Measurements from ENCODE around the gene VEGFA.
"Not testable (repeated sequence)": the region's sequence is repeated elsewhere in the genome, so short reads cannot be mapped to it uniquely, and the experiment has no call there.

Gene VEGFA

GRCh38 chr6:43814111-43814510 lies 44.1 kb downstream of the VEGFA start (continued):
- TF ChIP-seq CSRNP3 (CRISPR knock-in tag; IDR thresholded peaks at IDR 0.05) (no peak), OSR1 (CRISPR knock-in tag; IDR thresholded peaks at IDR 0.05) (no peak), ISL1 (CRISPR knock-in tag; IDR thresholded peaks at IDR 0.05) (no peak), CREB5 (CRISPR knock-in tag; IDR thresholded peaks at IDR 0.05; ENCODE audit: low read depth) (no peak), PPARA (CRISPR knock-in tag; IDR thresholded peaks at IDR 0.05; ENCODE audit: borderline replicate concordance) (no peak), TOX (CRISPR knock-in tag; IDR thresholded peaks at IDR 0.05; ENCODE audit: borderline replicate concordance) (no peak), CSDC2 (CRISPR knock-in tag; IDR thresholded peaks at IDR 0.05) (no peak), ZC3H10 (CRISPR knock-in tag; IDR thresholded peaks at IDR 0.05) (no peak), ZNF565 (CRISPR knock-in tag; conservative IDR thresholded peaks at IDR 0.05; ENCODE audit: low read depth) (no peak)
- TF ChIP-seq, protein P1, sequence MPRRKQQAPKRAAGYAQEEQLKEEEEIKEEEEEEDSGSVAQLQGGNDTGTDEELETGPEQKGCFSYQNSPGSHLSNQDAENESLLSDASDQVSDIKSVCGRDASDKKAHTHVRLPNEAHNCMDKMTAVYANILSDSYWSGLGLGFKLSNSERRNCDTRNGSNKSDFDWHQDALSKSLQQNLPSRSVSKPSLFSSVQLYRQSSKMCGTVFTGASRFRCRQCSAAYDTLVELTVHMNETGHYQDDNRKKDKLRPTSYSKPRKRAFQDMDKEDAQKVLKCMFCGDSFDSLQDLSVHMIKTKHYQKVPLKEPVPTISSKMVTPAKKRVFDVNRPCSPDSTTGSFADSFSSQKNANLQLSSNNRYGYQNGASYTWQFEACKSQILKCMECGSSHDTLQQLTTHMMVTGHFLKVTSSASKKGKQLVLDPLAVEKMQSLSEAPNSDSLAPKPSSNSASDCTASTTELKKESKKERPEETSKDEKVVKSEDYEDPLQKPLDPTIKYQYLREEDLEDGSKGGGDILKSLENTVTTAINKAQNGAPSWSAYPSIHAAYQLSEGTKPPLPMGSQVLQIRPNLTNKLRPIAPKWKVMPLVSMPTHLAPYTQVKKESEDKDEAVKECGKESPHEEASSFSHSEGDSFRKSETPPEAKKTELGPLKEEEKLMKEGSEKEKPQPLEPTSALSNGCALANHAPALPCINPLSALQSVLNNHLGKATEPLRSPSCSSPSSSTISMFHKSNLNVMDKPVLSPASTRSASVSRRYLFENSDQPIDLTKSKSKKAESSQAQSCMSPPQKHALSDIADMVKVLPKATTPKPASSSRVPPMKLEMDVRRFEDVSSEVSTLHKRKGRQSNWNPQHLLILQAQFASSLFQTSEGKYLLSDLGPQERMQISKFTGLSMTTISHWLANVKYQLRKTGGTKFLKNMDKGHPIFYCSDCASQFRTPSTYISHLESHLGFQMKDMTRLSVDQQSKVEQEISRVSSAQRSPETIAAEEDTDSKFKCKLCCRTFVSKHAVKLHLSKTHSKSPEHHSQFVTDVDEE (CRISPR knock-in tag; IDR thresholded peaks at IDR 0.05) = no peak

DNA sequence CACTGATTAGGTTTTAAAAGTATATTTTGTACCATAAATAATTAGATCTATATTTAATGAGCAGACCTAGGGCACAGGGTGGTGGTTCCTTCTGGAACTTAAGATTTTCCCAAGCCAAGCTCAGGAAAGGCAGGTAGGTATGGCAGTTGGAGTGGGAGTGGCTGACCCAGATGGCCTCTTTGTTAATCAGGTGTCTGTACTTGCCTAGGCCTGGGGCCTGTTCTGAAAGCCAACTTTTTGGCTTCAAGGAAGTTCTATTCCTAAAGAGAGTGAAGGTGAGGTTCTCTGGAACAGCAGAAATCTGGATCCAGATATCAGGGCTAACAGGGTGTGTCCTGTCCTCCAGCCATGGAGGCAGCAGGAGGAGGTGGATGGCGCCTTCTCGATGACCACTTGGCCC lies 44.9 kb downstream of the VEGFA start:
- no peak for ATAC-seq
- no peak for TF ChIP-seq PPARA (CRISPR knock-in tag; IDR thresholded peaks at IDR 0.05; ENCODE audit: borderline replicate concordance)
- no peak for TF ChIP-seq ZNF8 (CRISPR knock-in tag; IDR thresholded peaks at IDR 0.05)
- TF ChIP-seq ZFP30 (CRISPR knock-in tag; IDR thresholded peaks at IDR 0.05) = no peak
- TF ChIP-seq ZC3H10 (CRISPR knock-in tag; IDR thresholded peaks at IDR 0.05) = no peak
- no peak for TF ChIP-seq ESRRG (CRISPR knock-in tag; IDR thresholded peaks at IDR 0.05)
- TF ChIP-seq ZNF565 (CRISPR knock-in tag; conservative IDR thresholded peaks at IDR 0.05; ENCODE audit: low read depth) = no peak
- TF ChIP-seq CSDC2 (CRISPR knock-in tag; IDR thresholded peaks at IDR 0.05) = no peak
- no peak for TF ChIP-seq OSR1 (CRISPR knock-in tag; IDR thresholded peaks at IDR 0.05)

DNA sequence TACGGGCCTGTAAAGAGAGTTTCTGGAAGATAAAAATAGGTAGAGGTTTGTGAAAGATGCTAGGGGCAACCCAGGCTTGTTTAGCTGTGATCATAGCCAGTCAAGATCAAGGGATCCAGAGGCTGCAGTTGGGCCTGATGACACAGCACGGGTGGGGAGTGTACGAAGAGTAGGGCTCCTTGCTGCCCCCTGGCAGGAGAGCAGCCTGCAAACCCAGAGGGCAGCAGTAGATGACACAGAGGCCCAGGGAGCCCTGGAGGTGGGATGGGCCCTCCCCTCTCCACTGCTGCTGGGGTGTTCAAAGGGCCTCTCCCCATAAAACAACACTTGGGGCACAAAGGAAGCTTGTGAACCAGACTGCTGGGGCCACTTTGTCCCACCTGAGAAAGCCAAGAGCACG lies 47.2 kb downstream of the VEGFA start:
- peak; percentile 91 for ATAC-seq
- TF ChIP-seq ISL1 (CRISPR knock-in tag; IDR thresholded peaks at IDR 0.05) (no peak), TOX (CRISPR knock-in tag; IDR thresholded peaks at IDR 0.05; ENCODE audit: borderline replicate concordance) (no peak), ZNF565 (CRISPR knock-in tag; conservative IDR thresholded peaks at IDR 0.05; ENCODE audit: low read depth) (no peak), CSDC2 (CRISPR knock-in tag; IDR thresholded peaks at IDR 0.05) (no peak), BACH2 (CRISPR knock-in tag; IDR thresholded peaks at IDR 0.05; ENCODE audit: borderline replicate concordance) (no peak), ZFP30 (CRISPR knock-in tag; IDR thresholded peaks at IDR 0.05) (no peak), ZFP3 (CRISPR knock-in tag; IDR thresholded peaks at IDR 0.05) (no peak), ZNF8 (CRISPR knock-in tag; IDR thresholded peaks at IDR 0.05) (no peak), RARB (CRISPR knock-in tag; IDR thresholded peaks at IDR 0.05) (no peak), GLIS3 (CRISPR knock-in tag; IDR thresholded peaks at IDR 0.05) (no peak), CSRNP3 (CRISPR knock-in tag; IDR thresholded peaks at IDR 0.05) (no peak), SNAI2 (CRISPR knock-in tag; IDR thresholded peaks at IDR 0.05) (no peak)

GRCh38 chr6:43818973-43819372 lies 49.0 kb downstream of the VEGFA start:
- ATAC-seq = not testable (repeated sequence)

GRCh38 chr6:43819958-43820357 lies 49.9 kb downstream of the VEGFA start:
- no peak for ATAC-seq
- no peak for TF ChIP-seq TOX (CRISPR knock-in tag; IDR thresholded peaks at IDR 0.05; ENCODE audit: borderline replicate concordance)
- TF ChIP-seq BACH2 (CRISPR knock-in tag; IDR thresholded peaks at IDR 0.05; ENCODE audit: borderline replicate concordance) = no peak
- TF ChIP-seq, protein P1 (CRISPR knock-in tag; IDR thresholded peaks at IDR 0.05) = no peak
- no peak for TF ChIP-seq TCF4 (CRISPR knock-in tag; IDR thresholded peaks at IDR 0.05; ENCODE audit: borderline replicate concordance)
- TF ChIP-seq RARB (CRISPR knock-in tag; IDR thresholded peaks at IDR 0.05) = no peak
- no peak for TF ChIP-seq PATZ1 (CRISPR knock-in tag; IDR thresholded peaks at IDR 0.05; ENCODE audit: borderline replicate concordance)
- TF ChIP-seq CSDC2 (CRISPR knock-in tag; IDR thresholded peaks at IDR 0.05) = no peak
- no peak for TF ChIP-seq ESRRG (CRISPR knock-in tag; IDR thresholded peaks at IDR 0.05)
- TF ChIP-seq SNAI2 (CRISPR knock-in tag; IDR thresholded peaks at IDR 0.05) = no peak
- TF ChIP-seq ZFP30 (CRISPR knock-in tag; IDR thresholded peaks at IDR 0.05) = no peak

All from SK-N-SH treated with all-trans-retinoic acid at 6 μM for 48 hours (cell line).